Keratinocyte (primary cell): ENCODE measurements around the gene ZBTB46. TPM values are rescaled to one million over a fixed set of nuclear protein-coding genes. Genes with fewer than 3 reads are reported as not detected.

Experiments
- DNase-seq: peaks from one replicate; pipeline ENCODE4 v3.0.0-alpha.2; 2011; ENCODE audit warnings: low read depth, missing footprints, low spot score
- FAIRE-seq: peaks from 2 replicates; lab custom pipeline; 2011; peaks lifted over from hg19 to GRCh38; lab: Jason Lieb, UNC
- H2AFZ ChIP-seq: 2 replicates; pipeline ENCODE4 v1.6.0; 2012; ENCODE audit warnings: low read length, control low read depth, inconsistent platforms; ENCODE audit not compliant: control insufficient read depth
- H3K27ac ChIP-seq: 2 replicates; pipeline ENCODE4 v1.5.1; 2011; ENCODE audit warnings: low read length; ENCODE audit not compliant: control insufficient read depth, insufficient read depth
- H3K27me3 ChIP-seq: 3 replicates; pipeline ENCODE4 v1.6.0; 2011; ENCODE audit warnings: low read length; ENCODE audit not compliant: control insufficient read depth, insufficient read depth; ENCODE audit errors: extremely low read depth
- H3K36me3 ChIP-seq, 2 experiments: 2 replicates in 1 of 2; 3 replicates in 1 of 2; pipeline ENCODE4 v1.5.1; 2011; ENCODE audit warnings: low read length in 2 of 2, mild to moderate bottlenecking in 1 of 2; ENCODE audit not compliant: control insufficient read depth in 2 of 2, insufficient read depth in 2 of 2; ENCODE audit errors: extremely low read depth in 1 of 2
- H3K4me1 ChIP-seq: 3 replicates; pipeline ENCODE4 v1.5.1; 2011; ENCODE audit warnings: low read length; ENCODE audit not compliant: control insufficient read depth, insufficient read depth; ENCODE audit errors: extremely low read depth
- H3K4me2 ChIP-seq: 3 replicates; pipeline ENCODE4 v1.6.0; 2011; ENCODE audit warnings: low read depth, low read length; ENCODE audit not compliant: control insufficient read depth, insufficient read depth; ENCODE audit errors: extremely low read depth
- H3K4me3 ChIP-seq, 3 experiments: fragments of 200-600 bp in 1 of 3; sonication (generic) in 1 of 3; 2 replicates in 2 of 3; 3 replicates in 1 of 3; pipeline ENCODE4 v1.5.1; 2011 to 2016; ENCODE audit warnings: low read length in 3 of 3, mild to moderate bottlenecking in 3 of 3, control low read depth in 2 of 3, inconsistent platforms in 1 of 3, low read depth in 1 of 3, mixed read lengths in 1 of 3, mixed run types in 1 of 3, moderate library complexity in 1 of 3; ENCODE audit not compliant: control insufficient read depth in 2 of 3, insufficient read depth in 2 of 3; ENCODE audit errors: extremely low read depth in 1 of 3
- H3K79me2 ChIP-seq: 2 replicates; pipeline ENCODE4 v1.6.0; 2012; ENCODE audit warnings: low read length; ENCODE audit not compliant: control insufficient read depth, insufficient read depth
- H3K9ac ChIP-seq: 3 replicates; pipeline ENCODE4 v1.6.0; 2011; ENCODE audit warnings: low read length; ENCODE audit not compliant: control insufficient read depth, insufficient read depth; ENCODE audit errors: extremely low read depth
- H3K9me1 ChIP-seq: 3 replicates; pipeline ENCODE4 v1.6.0; 2011; ENCODE audit warnings: low read length; ENCODE audit not compliant: control insufficient read depth, insufficient read depth; ENCODE audit errors: extremely low read depth
- H3K9me3 ChIP-seq: 2 replicates; pipeline ENCODE4 v1.5.1; 2012; ENCODE audit warnings: low read depth, low read length; ENCODE audit not compliant: control insufficient read depth
- H4K20me1 ChIP-seq: 3 replicates; pipeline ENCODE4 v1.6.0; 2011; ENCODE audit warnings: low read length; ENCODE audit not compliant: control insufficient read depth, insufficient read depth; ENCODE audit errors: extremely low read depth
- EZH2 ChIP-seq: IDR thresholded peaks from one replicate; pipeline ENCODE4 v1.6.1; 2012; ENCODE audit warnings: inconsistent platforms, mild to moderate bottlenecking, low read length, moderate library complexity
- dilution Hi-C: fragments of 300-500 bp; cut with MboI; formaldehyde crosslinking; loops from one replicate; pipeline ENCODE4 v1.7.0; 2020; ENCODE audit warnings: low sequenced_read_pairs; ENCODE audit not compliant: extremely low pct_ligation_motif_present
- polyA plus RNA-seq, 5 experiments: library from polyadenylated mRNA; depleted of rRNA in 3 of 5; stranded (reverse) in 3 of 5; stranded (forward) in 1 of 5; unstranded in 1 of 5; fragments of >200 nt; gene quantifications; 1 replicate in 1 of 5; 2 replicates in 3 of 5; 3 replicates in 1 of 5; pipeline versions ENCODE4 v1.2.1 to v1.2.3, GENCODE V29; 2011 to 2012; ENCODE audit warnings: missing spikeins in 2 of 5, low read depth in 1 of 5, low replicate concordance in 1 of 5
- TF ChIP-seq, protein P1 (sequence below), 3 experiments: IDR thresholded peaks in 1 of 3; conservative IDR thresholded peaks in 1 of 3; optimal IDR thresholded peaks in 1 of 3; 2 replicates in 2 of 3; 3 replicates in 1 of 3; pipeline versions ENCODE3 to v1.5.1; 2011; ENCODE audit warnings: low read length in 3 of 3, mild to moderate bottlenecking in 3 of 3, moderate library complexity in 2 of 3, control low read depth in 1 of 3, inconsistent platforms in 1 of 3; ENCODE audit not compliant: insufficient read depth in 2 of 3; ENCODE audit errors: extremely low read depth in 1 of 3

ZBTB46 gene
- polyA plus RNA-seq, 1 donor (not counting 4 experiments of a cell fraction or from before 2014, with no cell fraction given), result 0.12 TPM

DNA sequence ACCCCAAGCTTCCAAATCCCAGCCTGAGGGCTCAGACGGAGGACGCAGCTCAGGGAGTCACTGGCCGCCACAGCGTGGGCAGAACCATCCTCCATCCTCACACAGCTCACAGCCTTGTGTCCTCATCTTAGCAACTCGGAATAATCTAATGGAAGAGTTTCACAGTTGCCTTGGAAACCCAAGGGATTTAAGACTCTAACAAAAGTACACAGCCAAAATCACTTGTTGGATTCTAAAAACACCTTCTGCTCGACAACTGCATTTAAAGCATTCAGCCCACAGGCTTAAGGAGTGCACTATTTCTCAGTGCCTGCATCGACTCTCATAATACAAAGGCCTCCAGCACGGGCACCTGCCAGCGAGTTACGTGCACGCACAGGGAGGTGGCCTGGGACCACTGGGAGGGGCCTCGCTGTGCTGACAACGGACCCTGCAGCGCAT is 45.4 kb downstream of the ZBTB46 start:
- DNase-seq, result no peak
- no peaks in the 10 kb centered on the region for H3K79me2 ChIP-seq
- H3K36me3 ChIP-seq, result no peaks in the 10 kb centered on the region
- no peaks in the 10 kb centered on the region for H3K4me1 ChIP-seq
- TF ChIP-seq EZH2, result no peak
- TF ChIP-seq, protein P1, sequence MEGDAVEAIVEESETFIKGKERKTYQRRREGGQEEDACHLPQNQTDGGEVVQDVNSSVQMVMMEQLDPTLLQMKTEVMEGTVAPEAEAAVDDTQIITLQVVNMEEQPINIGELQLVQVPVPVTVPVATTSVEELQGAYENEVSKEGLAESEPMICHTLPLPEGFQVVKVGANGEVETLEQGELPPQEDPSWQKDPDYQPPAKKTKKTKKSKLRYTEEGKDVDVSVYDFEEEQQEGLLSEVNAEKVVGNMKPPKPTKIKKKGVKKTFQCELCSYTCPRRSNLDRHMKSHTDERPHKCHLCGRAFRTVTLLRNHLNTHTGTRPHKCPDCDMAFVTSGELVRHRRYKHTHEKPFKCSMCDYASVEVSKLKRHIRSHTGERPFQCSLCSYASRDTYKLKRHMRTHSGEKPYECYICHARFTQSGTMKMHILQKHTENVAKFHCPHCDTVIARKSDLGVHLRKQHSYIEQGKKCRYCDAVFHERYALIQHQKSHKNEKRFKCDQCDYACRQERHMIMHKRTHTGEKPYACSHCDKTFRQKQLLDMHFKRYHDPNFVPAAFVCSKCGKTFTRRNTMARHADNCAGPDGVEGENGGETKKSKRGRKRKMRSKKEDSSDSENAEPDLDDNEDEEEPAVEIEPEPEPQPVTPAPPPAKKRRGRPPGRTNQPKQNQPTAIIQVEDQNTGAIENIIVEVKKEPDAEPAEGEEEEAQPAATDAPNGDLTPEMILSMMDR (optimal IDR thresholded peaks at IDR 0.05 in 1 of 3, IDR thresholded peaks at IDR 0.05 in 1 of 3, conservative IDR thresholded peaks at IDR 0.05 in 1 of 3; ENCODE audit: extremely low read depth in 1 of 3, insufficient read depth in 2 of 3, low read length in 3 of 3), result no peak
- H3K9ac ChIP-seq, result no peak overlapping the region
- no peaks in the 10 kb centered on the region for H3K9me1 ChIP-seq
- no peaks in the 10 kb centered on the region for H3K27me3 ChIP-seq
- no peaks in the 10 kb centered on the region for H3K9me3 ChIP-seq
- no peak overlapping the region for H2AFZ ChIP-seq
- H3K4me3 ChIP-seq, result no peak overlapping the region
- H4K20me1 ChIP-seq, result no peaks in the 10 kb centered on the region
- H3K27ac ChIP-seq, result no peak overlapping the region
- dilution Hi-C loops, result no loop called here
- no peak overlapping the region for H3K4me2 ChIP-seq
- no peak for FAIRE-seq

DNA sequence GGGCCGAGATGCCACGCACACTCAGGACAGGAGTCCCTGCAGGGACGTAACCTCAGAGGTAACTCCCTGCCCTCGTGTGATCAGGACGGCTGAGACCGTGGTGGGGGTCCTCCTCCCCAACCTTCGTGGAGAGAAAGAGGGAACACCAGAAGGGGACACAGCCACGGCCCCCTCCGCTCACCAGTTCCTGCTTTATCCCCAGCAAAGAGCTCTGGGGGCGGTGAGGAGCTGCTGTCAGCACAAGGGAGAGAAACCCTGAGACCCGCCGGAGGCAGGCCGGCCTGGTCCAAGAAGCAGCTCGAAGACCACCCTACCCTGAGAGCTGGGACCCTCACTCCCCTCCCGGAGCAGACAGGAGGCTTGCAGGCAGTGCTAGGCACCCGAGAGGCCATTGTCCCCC is 47.1 kb downstream of the ZBTB46 start:
- no peak overlapping the region for H3K4me2 ChIP-seq
- H2AFZ ChIP-seq, result no peak overlapping the region
- no peak overlapping the region for H3K9ac ChIP-seq
- H3K79me2 ChIP-seq, result no peaks in the 10 kb centered on the region
- no peaks in the 10 kb centered on the region for H3K36me3 ChIP-seq
- DNase-seq, result no peak
- dilution Hi-C loops, result no loop called here
- H3K4me3 ChIP-seq, result no peak overlapping the region
- no peaks in the 10 kb centered on the region for H3K9me1 ChIP-seq
- no peak overlapping the region for H3K27ac ChIP-seq
- TF ChIP-seq EZH2, result no peak
- TF ChIP-seq, protein P1 (optimal IDR thresholded peaks at IDR 0.05 in 1 of 3, IDR thresholded peaks at IDR 0.05 in 1 of 3, conservative IDR thresholded peaks at IDR 0.05 in 1 of 3; ENCODE audit: extremely low read depth in 1 of 3, insufficient read depth in 2 of 3, low read length in 3 of 3), result no peak
- H3K4me1 ChIP-seq, result no peaks in the 10 kb centered on the region
- H4K20me1 ChIP-seq, result no peaks in the 10 kb centered on the region
- no peak for FAIRE-seq
- H3K9me3 ChIP-seq, result no peaks in the 10 kb centered on the region
- H3K27me3 ChIP-seq, result no peaks in the 10 kb centered on the region
